Mammary epithelial cell (primary cell): Measurements from ENCODE around the gene SAG.

Experiments
- CTCF ChIP-seq, 2 donors: IDR thresholded peaks in 1 of 2; conservative IDR thresholded peaks in 1 of 2; 2 replicates each; pipeline ENCODE4 v1.5.1; 2011 to 2012; ENCODE audit warnings: inconsistent platforms in 2 of 2, low read length in 2 of 2, mild to moderate bottlenecking in 2 of 2, control low read depth in 1 of 2, low read depth in 1 of 2; ENCODE audit not compliant: insufficient read depth in 1 of 2; ENCODE audit errors: extremely low read depth in 1 of 2
- EZH2 ChIP-seq: IDR thresholded peaks from 2 replicates; pipeline ENCODE4 v1.6.1; 2012; ENCODE audit warnings: low read length, inconsistent platforms, borderline replicate concordance

- TF ChIP-seq CTCF (conservative IDR thresholded peaks at IDR 0.05 in 1 of 2, IDR thresholded peaks at IDR 0.05 in 1 of 2; ENCODE audit: extremely low read depth in 1 of 2, insufficient read depth in 1 of 2, low read depth in 1 of 2, low read length in 2 of 2): no peak
- TF ChIP-seq EZH2: no peak
Measured at GRCh38 chr2:233258211-233258610, 49.4 kb upstream of the SAG start.
